Fibroblast of lung (primary cell): ENCODE results near the gene KCNJ6.

Source experiments
- EZH2 ChIP-seq: IDR thresholded peaks from 2 replicates; pipeline ENCODE4 v1.5.1; 2012; ENCODE audit warnings: low read length, control low read depth, mild to moderate bottlenecking; ENCODE audit errors: missing control alignments
- TF ChIP-seq, protein P1 (sequence below), 2 donors: IDR thresholded peaks in 1 of 2; conservative IDR thresholded peaks in 1 of 2; 1 replicate in 1 of 2; 2 replicates in 1 of 2; pipeline ENCODE4 v1.5.1; 2011 to 2012; ENCODE audit warnings: low read length in 2 of 2, control low read depth in 1 of 2, inconsistent platforms in 1 of 2, low read depth in 1 of 2, mild to moderate bottlenecking in 1 of 2

DNA sequence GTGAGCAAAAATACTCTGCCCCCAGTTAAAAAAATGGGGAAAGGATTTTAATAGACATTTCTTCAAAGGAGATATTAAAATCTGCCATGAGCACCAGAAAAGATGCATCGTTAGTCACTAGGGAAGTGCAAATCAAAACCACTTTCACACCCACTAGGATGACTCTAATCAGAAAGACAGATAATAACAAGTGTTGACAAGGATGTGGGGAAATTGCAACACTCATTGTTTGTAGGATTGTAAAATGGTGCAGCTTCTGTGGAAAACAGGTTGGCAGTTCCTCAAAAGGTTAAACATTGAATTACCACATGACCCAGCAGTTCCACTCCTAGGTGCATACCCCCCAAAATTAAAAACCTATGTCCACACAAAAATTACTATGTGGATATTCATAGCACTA is 112.3 kb downstream of the KCNJ6 start:
- TF ChIP-seq, protein P1, sequence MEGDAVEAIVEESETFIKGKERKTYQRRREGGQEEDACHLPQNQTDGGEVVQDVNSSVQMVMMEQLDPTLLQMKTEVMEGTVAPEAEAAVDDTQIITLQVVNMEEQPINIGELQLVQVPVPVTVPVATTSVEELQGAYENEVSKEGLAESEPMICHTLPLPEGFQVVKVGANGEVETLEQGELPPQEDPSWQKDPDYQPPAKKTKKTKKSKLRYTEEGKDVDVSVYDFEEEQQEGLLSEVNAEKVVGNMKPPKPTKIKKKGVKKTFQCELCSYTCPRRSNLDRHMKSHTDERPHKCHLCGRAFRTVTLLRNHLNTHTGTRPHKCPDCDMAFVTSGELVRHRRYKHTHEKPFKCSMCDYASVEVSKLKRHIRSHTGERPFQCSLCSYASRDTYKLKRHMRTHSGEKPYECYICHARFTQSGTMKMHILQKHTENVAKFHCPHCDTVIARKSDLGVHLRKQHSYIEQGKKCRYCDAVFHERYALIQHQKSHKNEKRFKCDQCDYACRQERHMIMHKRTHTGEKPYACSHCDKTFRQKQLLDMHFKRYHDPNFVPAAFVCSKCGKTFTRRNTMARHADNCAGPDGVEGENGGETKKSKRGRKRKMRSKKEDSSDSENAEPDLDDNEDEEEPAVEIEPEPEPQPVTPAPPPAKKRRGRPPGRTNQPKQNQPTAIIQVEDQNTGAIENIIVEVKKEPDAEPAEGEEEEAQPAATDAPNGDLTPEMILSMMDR (conservative IDR thresholded peaks at IDR 0.05 in 1 of 2, IDR thresholded peaks at IDR 0.05 in 1 of 2; ENCODE audit: low read depth in 1 of 2, low read length in 2 of 2), result no peak
- TF ChIP-seq EZH2, result no peak
